K562 (cell line): ENCODE results near the gene ULK2. TPM values are rescaled to one million over a fixed set of nuclear protein-coding genes. Genes with fewer than 3 reads are reported as not detected.

ENCODE experiments used
- ATAC-seq: fragments of 200-7000 bp; cut with Tn5 transposase; 3 replicates; pipeline ENCODE4 v1.9.1; 2020; ENCODE audit warnings: moderate library complexity
- BruUV-seq: library from RNA; stranded (reverse); fragments of 400-500 nt; replicated peaks from 2 replicates; lab custom pipeline; 2021; lab: Mats Ljungman, UMichigan
- CTCF ChIA-PET: fragments of 300-600 bp; formaldehyde crosslinking; extraction: SDS; loops from one replicate; lab custom pipeline; 2021; ENCODE audit warnings: low intra/inter-chr PET ratio; lab: Yijun Ruan, JAX
- POLR2A ChIA-PET: fragments of 300-600, 350-650 bp; sonication (Branson Sonifier 250); formaldehyde crosslinking; extraction: SDS; loops from one replicate; lab custom pipeline; 2021; ENCODE audit warnings: antibody characterized with exemption, inconsistent platforms; lab: Yijun Ruan, JAX
- DNase-seq, 4 experiments: peaks; one replicate each; pipeline versions ENCODE4 v3.0.0 to v3.0.0-alpha.2; 2011 to 2018; ENCODE audit warnings: low spot score in 3 of 4, mixed read lengths in 3 of 4; ENCODE audit errors: extremely low read depth in 1 of 4
- FAIRE-seq: peaks from 2 replicates; lab custom pipeline; 2011; peaks lifted over from hg19 to GRCh38; lab: Jason Lieb, UNC
- H2AFZ ChIP-seq: 2 replicates; pipeline ENCODE4 v1.6.0; 2011; ENCODE audit warnings: low read depth, low read length, control low read depth, inconsistent platforms
- H3K27ac ChIP-seq: fragments of 200-600 bp; 3 replicates; pipeline ENCODE4 v1.8.0; 2011; ENCODE audit warnings: low read depth, mild to moderate bottlenecking, control low read depth, inconsistent platforms, low read length, moderate library complexity, mixed read lengths; ENCODE audit errors: extremely low read depth
- H3K27me3 ChIP-seq, 2 experiments: fragments of 300-600 bp in 1 of 2; 2 replicates in 1 of 2; 3 replicates in 1 of 2; pipeline versions ENCODE4 v1.6.0 to v1.8.0; 2011; ENCODE audit warnings: inconsistent platforms in 2 of 2, low read length in 2 of 2, mild to moderate bottlenecking in 1 of 2, mixed read lengths in 1 of 2, moderate library complexity in 1 of 2; ENCODE audit not compliant: control insufficient read depth in 2 of 2, insufficient read depth in 2 of 2
- H3K36me3 ChIP-seq: fragments of 300-600 bp; 3 replicates; pipeline ENCODE4 v1.8.0; 2011; ENCODE audit warnings: mild to moderate bottlenecking, low read length, inconsistent platforms; ENCODE audit not compliant: control insufficient read depth, insufficient read depth
- H3K4me1 ChIP-seq, 2 experiments: fragments of 200-600 bp in 1 of 2; replicated peaks in 1 of 2; 2 replicates in 1 of 2; 3 replicates in 1 of 2; pipeline versions ENCODE4 v1.5.1 to v1.8.0; 2011; ENCODE audit warnings: inconsistent platforms in 2 of 2, low read length in 2 of 2, mild to moderate bottlenecking in 1 of 2, mixed read lengths in 1 of 2, moderate library complexity in 1 of 2; ENCODE audit not compliant: control insufficient read depth in 2 of 2, insufficient read depth in 2 of 2
- H3K4me2 ChIP-seq: 2 replicates; pipeline ENCODE4 v1.6.1; 2011; ENCODE audit warnings: low read length, control low read depth, inconsistent platforms, mixed read lengths; ENCODE audit not compliant: insufficient read depth
- H3K4me3 ChIP-seq: fragments of 200-600 bp; sonication (generic), shearing (Covaris generic); 2 replicates; pipeline ENCODE4 v1.5.1; 2016; ENCODE audit warnings: control low read depth, inconsistent platforms
- H3K79me2 ChIP-seq: fragments of 200-600 bp; 3 replicates; pipeline ENCODE4 v1.8.0; 2011; ENCODE audit warnings: low read length, inconsistent platforms; ENCODE audit not compliant: control insufficient read depth, insufficient read depth
- H3K9ac ChIP-seq, 2 experiments: 2 replicates each; pipeline versions ENCODE4 v1.6.0 to v1.6.1; 2011; ENCODE audit warnings: low read depth in 2 of 2, low read length in 2 of 2, control low read depth in 1 of 2, inconsistent platforms in 1 of 2, mild to moderate bottlenecking in 1 of 2, mixed read lengths in 1 of 2; ENCODE audit not compliant: insufficient read depth in 1 of 2
- H3K9me1 ChIP-seq: one replicate; pipeline ENCODE4 v1.6.0; 2011; ENCODE audit warnings: inconsistent platforms, mild to moderate bottlenecking, low read length, moderate library complexity; ENCODE audit not compliant: control insufficient read depth, insufficient read depth
- H3K9me3 ChIP-seq: replicated peaks from 2 replicates; pipeline ENCODE4 v1.5.1; 2011; ENCODE audit warnings: low read depth, low read length, inconsistent platforms; ENCODE audit not compliant: control insufficient read depth, insufficient read depth
- H4K20me1 ChIP-seq: replicated peaks from 2 replicates; pipeline ENCODE4 v1.6.1; 2011; ENCODE audit warnings: low read length, inconsistent platforms, mixed read lengths; ENCODE audit not compliant: control insufficient read depth, insufficient read depth
- CREM ChIP-seq: IDR thresholded peaks from 2 replicates; pipeline ENCODE4 v1.6.1; 2014; ENCODE audit warnings: antibody characterized with exemption, low read depth
- CXXC5 ChIP-seq: fragments of 250-450 bp; sonication (Bioruptor Pico); IDR thresholded peaks from 2 replicates; pipeline ENCODE4 v1.8.0; 2022; ENCODE audit warnings: inconsistent platforms, mild to moderate bottlenecking, moderate library complexity
- KDM4B ChIP-seq, 2 experiments: fragments of 450-650 bp in 1 of 2; sonication (generic) in 1 of 2; IDR thresholded peaks; 2 replicates each; pipeline ENCODE4 v1.6.1; 2016 to 2017; ENCODE audit warnings: borderline replicate concordance in 2 of 2, antibody characterized with exemption in 1 of 2, low read depth in 1 of 2, mild to moderate bottlenecking in 1 of 2
- MAFF ChIP-seq: IDR thresholded peaks from 2 replicates; pipeline ENCODE4 v1.6.1; 2012; ENCODE audit warnings: low read length, improper control_type of control experiment
- SLC30A9 ChIP-seq: fragments of 250-450 bp; sonication (Bioruptor Pico); IDR thresholded peaks from 2 replicates; pipeline ENCODE4 v1.8.0; 2022; ENCODE audit warnings: mild to moderate bottlenecking, moderate library complexity
- ZSCAN29 ChIP-seq: fragments of 450-650 bp; IDR thresholded peaks from 2 replicates; pipeline ENCODE4 v1.6.1; 2017
- ZSCAN32 ChIP-seq: fragments of 450-650 bp; formaldehyde crosslinking; IDR thresholded peaks from 2 replicates; pipeline ENCODE4 v1.4.0; 2020; ENCODE audit warnings: mild to moderate bottlenecking, moderate library complexity
- WGBS: fragments of 100-300 bp; shearing (Covaris generic); methylation state at CpG from one replicate; pipeline ENCODE4 v1.1.6; 2016; ENCODE audit warnings: low coverage, mixed read lengths; ENCODE audit not compliant: insufficient coverage; ENCODE audit errors: missing lambda C conversion rate; 5-methylcytosine and 5-hydroxymethylcytosine counted together
- in situ Hi-C: fragments of 300-500 bp; cut with MboI; formaldehyde crosslinking; loops from 4 replicates; pipeline ENCODE4 v1.15.0; 2018; ENCODE audit warnings: inconsistent platforms, mixed read lengths
- intact Hi-C: fragments of 100-400 bp; cut with micrococcal nuclease; formaldehyde crosslinking; loops from 2 replicates; pipeline ENCODE4 v1.14.2; 2022
- polyA plus RNA-seq, 8 experiments: library from polyadenylated mRNA; depleted of rRNA in 4 of 8; stranded (reverse) in 5 of 8; unstranded in 3 of 8; fragments of >200 nt; fragmentation: Nextera tagmentation in 2 of 8; fragmentation: Illumina TruSeq in 1 of 8; extraction: Ambion mirVana in 2 of 8; extraction: Trizol in 1 of 8; gene quantifications; 2 replicates each; pipeline versions ENCODE4 v1.2.1 to v1.2.3, GENCODE V29; 2011 to 2014; ENCODE audit warnings: inconsistent platforms in 1 of 8, missing spikeins in 1 of 8
- total RNA-seq, 7 experiments: library from RNA; depleted of rRNA in 6 of 7; stranded (reverse); fragments of >200 nt in 6 of 7; fragmentation: Illumina TruSeq in 2 of 7; extraction: Trizol in 2 of 7; gene quantifications; 2 replicates each; pipeline versions ENCODE4 v1.2.1 to v1.2.3, GENCODE V29; 2011 to 2021; ENCODE audit warnings: low replicate concordance in 1 of 7
- TF ChIP-seq, protein P1 (sequence below): IDR thresholded peaks from 2 replicates; pipeline ENCODE4 v1.6.1; 2011; ENCODE audit not compliant: insufficient read length; ENCODE audit errors: extremely low read depth

ULK2 gene
- total and polyA plus RNA-seq, 9 of the 15 experiments (the other 6 are each of a cell fraction or from before 2014, with no cell fraction given): 0.01 to 0.18 (median 0.07) TPM; not detected in 5

DNA sequence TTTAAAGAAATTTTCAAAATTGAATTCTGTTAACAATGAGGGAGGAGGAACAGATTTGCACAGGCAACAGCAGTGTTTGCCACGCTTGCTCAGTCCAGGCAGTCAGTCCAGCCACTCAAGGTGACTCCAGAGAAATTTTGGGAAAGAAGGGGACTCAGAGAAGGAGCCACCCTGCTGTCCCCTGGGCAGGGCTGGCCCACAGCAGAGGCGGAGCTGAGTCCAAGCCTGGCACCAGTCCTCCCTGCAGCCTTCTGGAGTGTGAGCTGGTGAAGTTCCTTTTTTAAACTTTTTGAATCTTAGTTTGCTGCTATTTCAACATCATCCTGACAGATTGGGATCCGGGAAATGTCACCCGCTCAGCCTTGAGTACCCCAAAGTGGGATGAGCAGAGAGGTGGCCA is 136.9 kb downstream of the ULK2 start:
- H4K20me1 ChIP-seq: no peaks in the 10 kb centered on the region
- H3K27ac ChIP-seq: no peak overlapping the region
- H3K4me3 ChIP-seq: no peak overlapping the region
- no peak overlapping the region for H3K9ac ChIP-seq
- FAIRE-seq: no peak
- no peaks in the 10 kb centered on the region; a peak in 1 of 5 replicates for H3K4me1 ChIP-seq
- H3K36me3 ChIP-seq: no peaks in the 10 kb centered on the region
- 0% methylated on average over 4 of the region's 4 CpGs for WGBS
- in situ Hi-C loops: no loop called here
- H3K9me3 ChIP-seq: no peaks in the 10 kb centered on the region
- H2AFZ ChIP-seq: no peak overlapping the region
- H3K9me1 ChIP-seq: no peaks in the 10 kb centered on the region
- ATAC-seq: no peak
- no peak for DNase-seq
- intact Hi-C loops: no loop called here
- peaks cover 0 to 11% of the 10 kb centered on the region in 2 experiments; a peak in 2 of 5 replicates for H3K27me3 ChIP-seq
- no peak overlapping the region for H3K4me2 ChIP-seq
- ChIA-PET CTCF (no interaction called here), POLR2A (no interaction called here)
- no TSS peak for BruUV-seq
- TF ChIP-seq, protein P1, sequence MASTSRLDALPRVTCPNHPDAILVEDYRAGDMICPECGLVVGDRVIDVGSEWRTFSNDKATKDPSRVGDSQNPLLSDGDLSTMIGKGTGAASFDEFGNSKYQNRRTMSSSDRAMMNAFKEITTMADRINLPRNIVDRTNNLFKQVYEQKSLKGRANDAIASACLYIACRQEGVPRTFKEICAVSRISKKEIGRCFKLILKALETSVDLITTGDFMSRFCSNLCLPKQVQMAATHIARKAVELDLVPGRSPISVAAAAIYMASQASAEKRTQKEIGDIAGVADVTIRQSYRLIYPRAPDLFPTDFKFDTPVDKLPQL: no peak
- no peak for TF ChIP-seq KDM4B (IDR thresholded peaks at IDR 0.05; ENCODE audit: borderline replicate concordance in 2 of 2, low read depth in 1 of 2)
- H3K79me2 ChIP-seq: no peaks in the 10 kb centered on the region

DNA sequence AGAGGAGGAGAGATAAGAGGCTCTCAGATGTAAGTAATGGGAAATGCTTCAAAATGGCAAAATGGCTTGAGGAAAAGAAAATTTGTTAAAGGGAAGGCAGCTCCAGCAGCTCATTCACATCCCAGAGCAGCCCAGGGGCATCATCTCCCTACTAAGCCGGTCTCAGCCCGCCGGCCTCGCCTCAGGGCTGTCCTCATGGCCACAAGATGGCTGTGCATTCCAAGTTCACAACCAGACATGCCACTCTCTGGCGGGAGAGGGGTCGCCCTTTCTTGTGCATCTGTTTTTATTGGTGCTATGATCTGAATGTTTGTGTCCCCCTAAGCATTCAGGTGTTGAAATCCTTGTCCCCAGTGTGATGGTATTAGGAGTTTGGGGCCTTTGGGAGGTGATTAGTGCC is 137.8 kb downstream of the ULK2 start:
- H3K36me3 ChIP-seq: no peaks in the 10 kb centered on the region
- no peak overlapping the region for H3K27ac ChIP-seq
- H3K27me3 ChIP-seq: peaks cover 0 to 15% of the 10 kb centered on the region in 2 experiments; a peak in 2 of 5 replicates
- H3K79me2 ChIP-seq: no peaks in the 10 kb centered on the region
- no peak overlapping the region for H3K4me2 ChIP-seq
- H3K9ac ChIP-seq: no peak overlapping the region
- no peak overlapping the region for H2AFZ ChIP-seq
- intact Hi-C loops (no loop called here), in situ Hi-C loops (no loop called here)
- H3K4me3 ChIP-seq: no peak overlapping the region
- BruUV-seq: no TSS peak
- H3K9me1 ChIP-seq: no peaks in the 10 kb centered on the region
- H3K9me3 ChIP-seq: no peaks in the 10 kb centered on the region
- ChIA-PET POLR2A (no interaction called here), CTCF (no interaction called here)
- FAIRE-seq (no peak), DNase-seq (no peak)
- WGBS: 0% methylated on average over 4 of the region's 6 CpGs
- H3K4me1 ChIP-seq: no peaks in the 10 kb centered on the region; a peak in 1 of 5 replicates
- TF ChIP-seq CXXC5 (no peak), CREM (no peak), ZSCAN29 (no peak), ZSCAN32 (CRISPR knock-in tag) (no peak), SLC30A9 (no peak), MAFF (no peak)
- TF ChIP-seq, all 486 proteins: peak for 0
- ATAC-seq: no peak
- no peaks in the 10 kb centered on the region for H4K20me1 ChIP-seq
